ENCODE data around the gene RPL32. TPM values are rescaled to one million over a fixed set of nuclear protein-coding genes. Genes with fewer than 3 reads are reported as not detected.

RPL32 gene
- total and polyA plus RNA-seq, 2 donors (not counting 1 experiment from before 2014, with no cell fraction given), result 1,244 to 1,855 TPM

DNA sequence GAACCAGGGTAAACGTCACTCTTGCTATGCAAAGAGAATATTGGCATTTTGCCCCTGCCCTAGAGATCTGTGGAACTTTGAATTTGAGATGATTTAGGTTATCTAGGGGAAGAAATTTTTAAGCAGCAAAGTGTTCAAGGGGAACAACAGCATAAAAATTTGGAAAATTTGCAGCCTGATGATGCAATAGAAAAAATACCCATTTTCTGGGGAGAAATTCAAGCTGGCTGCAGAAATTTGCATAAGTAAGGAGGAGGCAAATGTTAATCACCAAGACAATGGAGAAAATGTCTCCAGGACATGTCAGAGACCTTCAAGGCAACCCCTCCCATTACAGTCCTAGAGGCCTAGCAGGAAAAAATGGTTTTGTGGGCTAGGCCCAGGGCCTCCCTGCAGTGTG, 4.4 kb upstream of the RPL32 start:
- no peaks in the 10 kb centered on the region for H4K20me1 ChIP-seq (ENCODE audit: control insufficient read depth, extremely low read depth, insufficient read depth, low read length)
- no peak for DNase-seq (ENCODE audit: low read depth in 2 of 2)
- H3K4me3 ChIP-seq (replicated peaks in 1 of 4; ENCODE audit: control extremely low read depth in 1 of 4, insufficient read depth in 1 of 4, low read depth in 3 of 4, low read length in 4 of 4), result no peak overlapping the region
- H3K27me3 ChIP-seq (ENCODE audit: control insufficient read depth, insufficient read depth, low read length), result peaks cover 2% of the 10 kb centered on the region
- no peak overlapping the region for H3K9ac ChIP-seq (ENCODE audit: insufficient read depth, low read length)
- H3K36me3 ChIP-seq (ENCODE audit: control insufficient read depth, insufficient read depth, low read length), result no peaks in the 10 kb centered on the region
- no peaks in the 10 kb centered on the region for H3K9me3 ChIP-seq (ENCODE audit: control insufficient read depth, insufficient read depth, low read depth, low read length)
- no peak overlapping the region for H3K4me2 ChIP-seq (ENCODE audit: extremely low read depth, insufficient read depth, low read length)
- H2AFZ ChIP-seq (ENCODE audit: low read length), result no peak overlapping the region
- H3K27ac ChIP-seq (ENCODE audit: insufficient read depth, low read length), result no peak overlapping the region
- no peaks in the 10 kb centered on the region for H3K4me1 ChIP-seq (ENCODE audit: control insufficient read depth, extremely low read depth, insufficient read depth, low read length)
- H3K79me2 ChIP-seq (ENCODE audit: control insufficient read depth, insufficient read depth, low read length), result peaks cover 5% of the 10 kb centered on the region
- TF ChIP-seq EZH2 (IDR thresholded peaks at IDR 0.05; ENCODE audit: low read length, missing control alignments), result no peak
- TF ChIP-seq, protein P1, sequence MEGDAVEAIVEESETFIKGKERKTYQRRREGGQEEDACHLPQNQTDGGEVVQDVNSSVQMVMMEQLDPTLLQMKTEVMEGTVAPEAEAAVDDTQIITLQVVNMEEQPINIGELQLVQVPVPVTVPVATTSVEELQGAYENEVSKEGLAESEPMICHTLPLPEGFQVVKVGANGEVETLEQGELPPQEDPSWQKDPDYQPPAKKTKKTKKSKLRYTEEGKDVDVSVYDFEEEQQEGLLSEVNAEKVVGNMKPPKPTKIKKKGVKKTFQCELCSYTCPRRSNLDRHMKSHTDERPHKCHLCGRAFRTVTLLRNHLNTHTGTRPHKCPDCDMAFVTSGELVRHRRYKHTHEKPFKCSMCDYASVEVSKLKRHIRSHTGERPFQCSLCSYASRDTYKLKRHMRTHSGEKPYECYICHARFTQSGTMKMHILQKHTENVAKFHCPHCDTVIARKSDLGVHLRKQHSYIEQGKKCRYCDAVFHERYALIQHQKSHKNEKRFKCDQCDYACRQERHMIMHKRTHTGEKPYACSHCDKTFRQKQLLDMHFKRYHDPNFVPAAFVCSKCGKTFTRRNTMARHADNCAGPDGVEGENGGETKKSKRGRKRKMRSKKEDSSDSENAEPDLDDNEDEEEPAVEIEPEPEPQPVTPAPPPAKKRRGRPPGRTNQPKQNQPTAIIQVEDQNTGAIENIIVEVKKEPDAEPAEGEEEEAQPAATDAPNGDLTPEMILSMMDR (conservative IDR thresholded peaks at IDR 0.05 in 1 of 2, IDR thresholded peaks at IDR 0.05 in 1 of 2; ENCODE audit: low read depth in 1 of 2, low read length in 2 of 2), result no peak

DNA sequence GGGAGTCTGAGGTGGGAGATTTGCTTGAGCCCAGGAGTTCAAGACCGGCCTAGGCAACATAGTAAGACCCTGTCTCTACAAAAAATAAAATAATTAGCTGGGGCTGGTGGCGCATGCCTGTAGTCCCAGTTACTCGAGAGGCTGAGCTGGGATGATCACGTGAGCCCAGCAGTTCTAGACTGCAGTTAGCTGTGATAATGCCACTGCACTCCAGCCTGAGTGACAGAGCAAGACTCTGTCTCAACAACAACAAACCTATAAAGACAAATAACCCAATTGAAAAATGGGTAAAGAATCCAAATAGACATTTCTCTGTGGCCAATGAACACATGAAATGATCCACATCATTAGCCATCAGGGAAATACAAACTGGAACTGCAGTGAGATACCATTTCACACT, 1.1 kb upstream of the RPL32 start:
- TF ChIP-seq EZH2 (IDR thresholded peaks at IDR 0.05; ENCODE audit: low read length, missing control alignments), result no peak
- TF ChIP-seq, protein P1 (conservative IDR thresholded peaks at IDR 0.05 in 1 of 2, IDR thresholded peaks at IDR 0.05 in 1 of 2; ENCODE audit: low read depth in 1 of 2, low read length in 2 of 2), result no peak
- Histone ChIP-seq H3K9ac (ENCODE audit: insufficient read depth, low read length) (no peak overlapping the region), H3K79me2 (ENCODE audit: control insufficient read depth, insufficient read depth, low read length) (peaks cover 38% of the 10 kb centered on the region), H3K4me2 (ENCODE audit: extremely low read depth, insufficient read depth, low read length) (no peak overlapping the region), H3K4me1 (ENCODE audit: control insufficient read depth, extremely low read depth, insufficient read depth, low read length) (peaks cover 19% of the 10 kb centered on the region), H3K36me3 (ENCODE audit: control insufficient read depth, insufficient read depth, low read length) (peaks cover 22% of the 10 kb centered on the region), H3K4me3 (replicated peaks in 1 of 4; ENCODE audit: control extremely low read depth in 1 of 4, insufficient read depth in 1 of 4, low read depth in 3 of 4, low read length in 4 of 4) (no peak overlapping the region), H4K20me1 (ENCODE audit: control insufficient read depth, extremely low read depth, insufficient read depth, low read length) (peaks cover 3% of the 10 kb centered on the region), H3K9me3 (ENCODE audit: control insufficient read depth, insufficient read depth, low read depth, low read length) (no peaks in the 10 kb centered on the region), H2AFZ (ENCODE audit: low read length) (no peak overlapping the region), H3K27ac (ENCODE audit: insufficient read depth, low read length) (no peak overlapping the region), H3K27me3 (ENCODE audit: control insufficient read depth, insufficient read depth, low read length) (peaks cover 2% of the 10 kb centered on the region)
- DNase-seq (ENCODE audit: low read depth in 2 of 2), result no peak

DNA sequence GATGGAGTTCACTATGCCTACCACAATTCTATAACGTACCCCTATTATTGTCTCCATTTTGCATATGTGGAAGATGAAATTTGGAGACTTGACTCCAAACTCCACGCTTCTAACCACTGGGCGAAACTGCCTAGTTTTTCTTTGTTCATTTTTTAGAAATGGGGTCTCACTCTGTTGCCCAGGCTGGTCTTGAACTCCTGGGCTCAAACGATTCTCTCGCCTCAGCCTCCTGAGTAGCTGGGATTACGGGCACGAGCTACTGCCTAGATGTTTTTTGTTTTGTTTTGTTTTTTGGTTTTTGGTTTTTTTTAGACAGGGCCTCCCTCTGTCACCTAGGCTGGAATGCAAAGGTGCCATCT, 584 bp upstream of the RPL32 start:
- peaks cover 25% of the 10 kb centered on the region for H3K36me3 ChIP-seq (ENCODE audit: control insufficient read depth, insufficient read depth, low read length)
- TF ChIP-seq EZH2 (IDR thresholded peaks at IDR 0.05; ENCODE audit: low read length, missing control alignments), result no peak
- TF ChIP-seq, protein P1 (conservative IDR thresholded peaks at IDR 0.05 in 1 of 2, IDR thresholded peaks at IDR 0.05 in 1 of 2; ENCODE audit: low read depth in 1 of 2, low read length in 2 of 2), result no peak
- no peak for DNase-seq (ENCODE audit: low read depth in 2 of 2)
- H3K9me3 ChIP-seq (ENCODE audit: control insufficient read depth, insufficient read depth, low read depth, low read length), result no peaks in the 10 kb centered on the region
- peak overlapping the region; percentile 18 for H3K4me2 ChIP-seq (ENCODE audit: extremely low read depth, insufficient read depth, low read length)
- peaks cover 44% of the 10 kb centered on the region for H3K79me2 ChIP-seq (ENCODE audit: control insufficient read depth, insufficient read depth, low read length)
- no peak overlapping the region for H3K9ac ChIP-seq (ENCODE audit: insufficient read depth, low read length)
- peaks cover 19% of the 10 kb centered on the region for H3K4me1 ChIP-seq (ENCODE audit: control insufficient read depth, extremely low read depth, insufficient read depth, low read length)
- H3K27me3 ChIP-seq (ENCODE audit: control insufficient read depth, insufficient read depth, low read length), result peaks cover 2% of the 10 kb centered on the region
- H3K4me3 ChIP-seq (replicated peaks in 1 of 4; ENCODE audit: control extremely low read depth in 1 of 4, insufficient read depth in 1 of 4, low read depth in 3 of 4, low read length in 4 of 4), result peak overlapping the region in 1 of 4 experiments; percentile 9
- H4K20me1 ChIP-seq (ENCODE audit: control insufficient read depth, extremely low read depth, insufficient read depth, low read length), result peaks cover 6% of the 10 kb centered on the region
- peak overlapping the region; percentile 68 for H2AFZ ChIP-seq (ENCODE audit: low read length)
- H3K27ac ChIP-seq (ENCODE audit: insufficient read depth, low read length), result no peak overlapping the region

Data from fibroblast of lung (primary cell).